T-cell (primary cell): ENCODE results near the gene ROPN1B. TPM values are rescaled to one million over a fixed set of nuclear protein-coding genes. Genes with fewer than 3 reads are reported as not detected.

Source experiments
- ATAC-seq, 4 experiments: fragments of 200-7000 bp in 3 of 4; fragments of 150-1000 bp in 1 of 4; cut with Tn5 transposase; replicated peaks in 1 of 4; 1 replicate in 3 of 4; 2 replicates in 1 of 4; pipeline ENCODE4 v1.10.0; 2021; ENCODE audit warnings: moderate library complexity in 3 of 4, mild to moderate bottlenecking in 2 of 4, moderate number of reproducible peaks in 1 of 4
- CTCF ChIA-PET, 2 donors: fragments of 300-600 bp; sonication (Branson Sonifier 250); formaldehyde crosslinking; loops; one replicate each; lab custom pipeline; 2022; ENCODE audit warnings: antibody characterized with exemption in 2 of 2; lab: Charles Lee
- POLR2A ChIA-PET, 2 donors: fragments of 300-600 bp; sonication (Branson Sonifier 250); formaldehyde crosslinking; loops; one replicate each; lab custom pipeline; 2022; ENCODE audit warnings: antibody characterized with exemption in 2 of 2; lab: Charles Lee
- DNase-seq, 35 experiments: peaks; one replicate each; pipeline versions ENCODE4 v3.0.0 to v3.0.0-alpha.2; 2013 to 2023
- H3K27ac ChIP-seq: one replicate; pipeline ENCODE4 v1.5.1; 2013; ENCODE audit warnings: low read length
- H3K27me3 ChIP-seq, 2 experiments: replicated peaks in 1 of 2; 1 replicate in 1 of 2; 2 replicates in 1 of 2; pipeline versions ENCODE4 v1.6.1 to v1.7.0; 2013; ENCODE audit warnings: low read length in 1 of 2, mixed read lengths in 1 of 2; ENCODE audit not compliant: control insufficient read depth in 2 of 2, insufficient read depth in 2 of 2; ENCODE audit errors: extremely low read depth in 1 of 2
- H3K36me3 ChIP-seq, 2 donors: 1 replicate in 1 of 2; 2 replicates in 1 of 2; pipeline versions ENCODE4 v1.6.1 to v1.7.0; 2013; ENCODE audit warnings: low read length in 1 of 2; ENCODE audit not compliant: control insufficient read depth in 2 of 2, insufficient read depth in 1 of 2; ENCODE audit errors: extremely low read depth in 1 of 2
- H3K4me1 ChIP-seq, 2 experiments: 1 replicate in 1 of 2; 2 replicates in 1 of 2; pipeline versions ENCODE4 v1.6.1 to v1.7.0; 2013; ENCODE audit warnings: low read length in 2 of 2, mixed read lengths in 1 of 2; ENCODE audit not compliant: insufficient read depth in 2 of 2, control insufficient read depth in 1 of 2; ENCODE audit errors: extremely low read depth in 1 of 2
- H3K4me3 ChIP-seq, 2 donors: 1 replicate in 1 of 2; 2 replicates in 1 of 2; pipeline versions ENCODE4 v1.5.1 to v1.7.0; 2013; ENCODE audit warnings: mild to moderate bottlenecking in 2 of 2, low read length in 1 of 2, moderate library complexity in 1 of 2; ENCODE audit not compliant: control insufficient read depth in 1 of 2; ENCODE audit errors: extremely low read depth in 1 of 2
- H3K9me3 ChIP-seq: 2 replicates; pipeline ENCODE4 v1.7.0; 2013
- H3K27ac Mint-ChIP-seq, 2 donors: one replicate each; pipeline ENCODE4 v1.8.0; 2020 to 2021; ENCODE audit warnings: mild to moderate bottlenecking in 2 of 2, mixed read lengths in 2 of 2
- H3K27me3 Mint-ChIP-seq, 2 donors: one replicate each; pipeline ENCODE4 v1.8.0; 2021 to 2022; ENCODE audit warnings: mixed read lengths in 2 of 2
- H3K36me3 Mint-ChIP-seq: one replicate; pipeline ENCODE4 v1.8.0; 2021; ENCODE audit warnings: mixed read lengths
- H3K4me1 Mint-ChIP-seq, 3 donors: one replicate each; pipeline ENCODE4 v1.8.0; 2020 to 2022; ENCODE audit warnings: mixed read lengths in 3 of 3, mild to moderate bottlenecking in 1 of 3
- H3K4me3 Mint-ChIP-seq, 3 donors: one replicate each; pipeline ENCODE4 v1.8.0; 2020 to 2022; ENCODE audit warnings: mild to moderate bottlenecking in 3 of 3, mixed read lengths in 3 of 3, moderate library complexity in 3 of 3
- H3K9me3 Mint-ChIP-seq, 3 donors: one replicate each; pipeline ENCODE4 v1.8.0; 2020 to 2022; ENCODE audit warnings: mixed read lengths in 3 of 3
- WGBS: methylation state at CpG from one replicate; pipeline ENCODE4 v1.1.5; 2013; ENCODE audit warnings: missing lambda C conversion rate; ENCODE audit not compliant: insufficient coverage; 5-methylcytosine and 5-hydroxymethylcytosine counted together
- total RNA-seq, 35 experiments: library from RNA in 6 of 35; stranded (reverse) in 6 of 35; fragments of 120-200 nt in 1 of 35; gene quantifications; one replicate each; pipeline versions ENCODE4 v1.2.1 to v1.2.4 and lab custom pipeline; 2013 to 2026

ROPN1B gene
- total RNA-seq, 5 donors from 2014 or later (not counting 1 experiment from before 2014, with no cell fraction given), result not detected

- peak in 2 of 4 experiments; percentile 41 to 73 for ATAC-seq
- DNase-seq, result no peak
- Mint-ChIP-seq H3K4me3 (no peak overlapping the region), H3K27me3 (peaks cover 10 to 23% of the 10 kb centered on the region in 2 donors), H3K4me1 (no peaks in the 10 kb centered on the region), H3K9me3 (no peaks in the 10 kb centered on the region), H3K36me3 (peaks cover 3% of the 10 kb centered on the region), H3K27ac (no peak overlapping the region)
- H3K27me3 ChIP-seq, result peaks cover 0 to 37% of the 10 kb centered on the region in 2 experiments
- H3K4me3 ChIP-seq, result no peak overlapping the region
- CTCF ChIA-PET, result no interaction called here
- H3K4me1 ChIP-seq, result no peaks in the 10 kb centered on the region
- no peak overlapping the region for H3K27ac ChIP-seq
- POLR2A ChIA-PET, result no interaction called here
- WGBS, result 20% methylated on average over 68 of the region's 75 CpGs
- H3K36me3 ChIP-seq, result no peaks in the 10 kb centered on the region
- no peaks in the 10 kb centered on the region for H3K9me3 ChIP-seq
Measured at GRCh38 chr3:125957674-125958510, 11.1 kb upstream of the ROPN1B start.

- ChIA-PET CTCF (no interaction called here), POLR2A (no interaction called here)
- ATAC-seq, result peak in 1 of 4 experiments; percentile 9
- peaks cover 3% of the 10 kb centered on the region for H3K36me3 Mint-ChIP-seq
- H3K4me3 Mint-ChIP-seq, result no peak overlapping the region
- H3K27ac Mint-ChIP-seq, result no peak overlapping the region
- no peaks in the 10 kb centered on the region for H3K4me1 Mint-ChIP-seq
- H3K4me1 ChIP-seq, result no peaks in the 10 kb centered on the region
- no peak overlapping the region for H3K4me3 ChIP-seq
- H3K27me3 ChIP-seq, result peaks cover 2 to 38% of the 10 kb centered on the region in 2 experiments
- 83% methylated on average over 41 of the region's 46 CpGs for WGBS
- H3K27me3 Mint-ChIP-seq, result peaks cover 10 to 21% of the 10 kb centered on the region in 2 donors
- no peaks in the 10 kb centered on the region for H3K9me3 Mint-ChIP-seq
- no peak overlapping the region for H3K27ac ChIP-seq
- no peaks in the 10 kb centered on the region for H3K36me3 ChIP-seq
- H3K9me3 ChIP-seq, result no peaks in the 10 kb centered on the region
- no peak for DNase-seq
Measured at GRCh38 chr3:125958511-125959316, 10.3 kb upstream of the ROPN1B start.

GRCh38 chr3:125959317-125960065, 9.5 kb upstream of the ROPN1B start:
- CTCF ChIA-PET, result no interaction called here
- no peaks in the 10 kb centered on the region for H3K4me1 Mint-ChIP-seq
- H3K36me3 Mint-ChIP-seq, result peaks cover 3% of the 10 kb centered on the region
- H3K27ac Mint-ChIP-seq, result no peak overlapping the region
- peaks cover 2 to 42% of the 10 kb centered on the region in 2 experiments for H3K27me3 ChIP-seq
- DNase-seq, result no peak
- no peak overlapping the region for H3K4me3 ChIP-seq
- H3K9me3 Mint-ChIP-seq, result no peaks in the 10 kb centered on the region
- H3K36me3 ChIP-seq, result no peaks in the 10 kb centered on the region
- no peak for ATAC-seq
- POLR2A ChIA-PET, result no interaction called here
- no peaks in the 10 kb centered on the region for H3K9me3 ChIP-seq
- no peak overlapping the region for H3K4me3 Mint-ChIP-seq
- peaks cover 10 to 24% of the 10 kb centered on the region in 2 donors for H3K27me3 Mint-ChIP-seq
- WGBS, result 96% methylated on average over 39 of the region's 39 CpGs
- H3K4me1 ChIP-seq, result no peaks in the 10 kb centered on the region
- H3K27ac ChIP-seq, result no peak overlapping the region

- CTCF ChIA-PET, result no interaction called here
- no peak overlapping the region for H3K27ac ChIP-seq
Measured at GRCh38 chr3:125960066-125960424, 8.9 kb upstream of the ROPN1B start.

DNA sequence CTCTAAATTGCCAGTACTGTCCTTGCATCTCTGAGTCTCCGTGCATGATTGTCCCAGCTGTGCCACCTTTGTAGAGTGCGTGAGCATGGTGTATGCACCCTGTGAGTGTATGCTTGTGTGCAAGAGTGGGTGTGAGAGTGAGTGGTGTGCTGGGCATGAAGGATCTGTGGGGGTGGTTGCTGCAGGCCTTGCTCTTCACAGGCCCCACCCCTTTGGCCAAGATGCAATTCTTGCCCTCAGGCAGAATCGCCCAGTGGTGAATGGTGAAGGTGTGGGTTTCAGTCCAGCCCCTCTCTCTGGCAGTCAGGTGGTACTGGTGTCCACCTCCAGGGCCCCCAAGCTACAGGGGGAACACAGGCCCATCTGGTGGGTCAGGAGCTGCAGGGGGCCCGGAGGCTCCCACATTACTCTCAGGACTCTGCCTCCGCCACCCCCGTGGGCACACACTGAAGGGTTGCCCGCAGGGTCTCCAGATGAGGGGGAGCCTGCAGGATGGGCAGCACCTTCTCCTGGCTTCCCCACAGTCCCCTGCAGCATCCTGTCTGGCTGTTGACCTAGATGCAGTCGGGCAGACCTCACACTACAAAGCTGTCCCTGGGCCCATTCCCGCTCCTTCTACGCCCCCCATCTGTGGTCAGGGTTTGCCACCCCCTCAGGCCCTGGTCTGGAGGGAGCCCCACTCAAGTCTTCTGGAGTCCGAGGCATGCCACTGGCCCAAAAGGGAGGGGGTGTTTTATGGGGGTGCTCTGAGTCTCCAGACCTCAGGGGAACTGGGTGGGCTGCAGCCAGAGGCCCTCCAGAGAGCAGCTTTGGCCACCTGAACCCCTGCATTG, 8.3 kb upstream of the ROPN1B start:
- no peak overlapping the region for H3K27ac Mint-ChIP-seq
- POLR2A ChIA-PET, result no interaction called here

More at GRCh38 chr3:125960066-125960424, 8.9 kb upstream of the ROPN1B start:
- no peak overlapping the region for H3K4me3 Mint-ChIP-seq
- WGBS, result 95% methylated on average over 10 of the region's 14 CpGs
- H3K27me3 Mint-ChIP-seq, result peaks cover 10 to 23% of the 10 kb centered on the region in 2 donors
- H3K9me3 Mint-ChIP-seq, result no peaks in the 10 kb centered on the region
- H3K9me3 ChIP-seq, result no peaks in the 10 kb centered on the region
- DNase-seq, result no peak
- H3K36me3 Mint-ChIP-seq, result peaks cover 3% of the 10 kb centered on the region
- H3K27me3 ChIP-seq, result peaks cover 2 to 42% of the 10 kb centered on the region in 2 experiments
- H3K4me3 ChIP-seq, result no peak overlapping the region
- POLR2A ChIA-PET, result no interaction called here
- H3K36me3 ChIP-seq, result no peaks in the 10 kb centered on the region
- ATAC-seq, result no peak
- no peaks in the 10 kb centered on the region for H3K4me1 ChIP-seq
- no peaks in the 10 kb centered on the region for H3K4me1 Mint-ChIP-seq
- H3K27ac Mint-ChIP-seq, result no peak overlapping the region

More for the DNA sequence above, 8.3 kb upstream of the ROPN1B start:
- no peak for DNase-seq
- Mint-ChIP-seq H3K4me1 (no peaks in the 10 kb centered on the region), H3K9me3 (no peaks in the 10 kb centered on the region), H3K36me3 (peaks cover 3% of the 10 kb centered on the region), H3K4me3 (no peak overlapping the region), H3K27me3 (peaks cover 10 to 22% of the 10 kb centered on the region in 2 donors)
- CTCF ChIA-PET, result no interaction called here
- no peaks in the 10 kb centered on the region for H3K36me3 ChIP-seq
- H3K27ac ChIP-seq, result no peak overlapping the region
- H3K4me1 ChIP-seq, result no peaks in the 10 kb centered on the region
- ATAC-seq, result no peak
- H3K9me3 ChIP-seq, result no peaks in the 10 kb centered on the region
- peaks cover 2 to 42% of the 10 kb centered on the region in 2 experiments for H3K27me3 ChIP-seq
- H3K4me3 ChIP-seq, result no peak overlapping the region
- WGBS, result 88% methylated on average over 8 of the region's 11 CpGs
